GM18505 (cell line): Measurements from ENCODE around the gene HNRNPU.

ENCODE experiments used
- ATAC-seq: cut with Tn5 transposase; IDR thresholded peaks from one replicate; pipeline ENCODE4 v1.9.1; 2021; ENCODE audit not compliant: unreplicated experiment
- POLR2A ChIP-seq: IDR thresholded peaks from 4 replicates; pipeline ENCODE4 v1.6.1; 2011; ENCODE audit warnings: borderline replicate concordance; ENCODE audit not compliant: insufficient read depth, insufficient read length; ENCODE audit errors: extremely low read depth

HNRNPU gene

GRCh38 chr1:244800821-244801220 is 63.5 kb downstream of the HNRNPU start:
- TF ChIP-seq POLR2A = no peak
- ATAC-seq = no peak
